ENCODE results near the gene PPP2R2C. TPM values are rescaled to one million over a fixed set of nuclear protein-coding genes. Genes with fewer than 3 reads are reported as not detected.

The PPP2R2C gene
- total RNA-seq, 1 experiment from 2014 or later, result 8.1 TPM

GRCh38 chr4:6499238-6499600 lies 26.8 kb upstream of the PPP2R2C start:
- Histone ChIP-seq H4K91ac (ENCODE audit: insufficient read length, low read depth, low read length) (no peak overlapping the region), H2BK20ac (ENCODE audit: low read depth, low read length, poor library complexity, severe bottlenecking) (no peak overlapping the region), H2BK12ac (ENCODE audit: insufficient read length, low read depth, low read length) (no peak overlapping the region), H3T11ph (ENCODE audit: low read length) (no peak overlapping the region), H2BK15ac (ENCODE audit: low read depth, low read length) (no peak overlapping the region), H3K27ac (ENCODE audit: insufficient read length, low read depth, low read length) (no peak overlapping the region), H3K23me2 (ENCODE audit: insufficient read length, low read depth, low read length, poor library complexity, severe bottlenecking) (no peaks in the 10 kb centered on the region), H3K4me1 (ENCODE audit: insufficient read depth, low read length) (no peaks in the 10 kb centered on the region), H3K56ac (ENCODE audit: insufficient read length, low read depth, low read length) (no peak overlapping the region), H2AFZ (ENCODE audit: low read length) (no peak overlapping the region), H4K5ac (ENCODE audit: insufficient read length, low read depth, low read length) (no peak overlapping the region), H3K9ac (ENCODE audit: extremely low read depth, insufficient read length, low read length) (no peak overlapping the region), H3K79me1 (ENCODE audit: insufficient read depth, low read depth, low read length, poor library complexity, severe bottlenecking) (no peaks in the 10 kb centered on the region), H3K23ac (ENCODE audit: insufficient read length, low read depth, low read length) (no peak overlapping the region), H3K79me2 (ENCODE audit: insufficient read depth, low read length) (no peaks in the 10 kb centered on the region), H4K8ac (replicated peaks; ENCODE audit: insufficient read length, low read depth, low read length) (no peak overlapping the region), H3K4ac (ENCODE audit: low read depth, low read length) (no peak overlapping the region), H3K9me3 (ENCODE audit: control insufficient read depth, low read depth, low read length) (no peaks in the 10 kb centered on the region), H3K27me3 (ENCODE audit: insufficient read depth, low read length) (no peaks in the 10 kb centered on the region), H3K4me2 (ENCODE audit: insufficient read depth, insufficient read length, low read length) (no peak overlapping the region), H2BK120ac (ENCODE audit: low read depth, low read length, poor library complexity, severe bottlenecking) (no peak overlapping the region), H3K14ac (ENCODE audit: insufficient read depth, low read length) (no peak overlapping the region), H3K18ac (ENCODE audit: insufficient read length, low read depth, low read length) (no peak overlapping the region), H2BK5ac (ENCODE audit: insufficient read length, low read length) (no peak overlapping the region), H2AK5ac (ENCODE audit: insufficient read length, low read length) (no peak overlapping the region), H4K20me1 (ENCODE audit: control insufficient read depth, insufficient read depth, insufficient read length) (no peaks in the 10 kb centered on the region)
- peaks cover 10 to 15% of the 10 kb centered on the region in 2 experiments for H3K9me3 Mint-ChIP-seq
- no peak overlapping the region for H3K4me3 Mint-ChIP-seq
- no CpG with 5 or more reads among the region's 6 CpGs for WGBS (ENCODE audit: extremely low coverage, insufficient read length, low lambda C conversion rate)
- peaks cover 25% of the 10 kb centered on the region for H3K27me3 Mint-ChIP-seq (ENCODE audit: low read depth)
- no peak overlapping the region for H3K27ac Mint-ChIP-seq
- TF ChIP-seq CTCF (conservative IDR thresholded peaks at IDR 0.05), result no peak
- H3K4me1 Mint-ChIP-seq, result peaks cover 0 to 2% of the 10 kb centered on the region in 2 experiments; a peak in 1 of 4 replicates
- peaks cover 0 to 4% (median 0%) of the 10 kb centered on the region in 3 experiments; a peak in 1 of 7 replicates for H3K36me3 Mint-ChIP-seq (ENCODE audit: insufficient read depth in 1 of 3, low read depth in 3 of 3)
- peak; percentile 34 for DNase-seq

Data from H9 (cell line).